Aorta (tissue), 5 donors: ENCODE results near the gene ZNF488. TPM values are rescaled to one million over a fixed set of nuclear protein-coding genes. Genes with fewer than 3 reads are reported as not detected.

ENCODE experiments used
- ATAC-seq: fragments of 200-7000 bp; cut with Tn5 transposase; one replicate; pipeline ENCODE4 v1.9.1; 2022; ENCODE audit warnings: moderate library complexity; ENCODE audit not compliant: low FRiP score
- DNase-seq, 2 donors: peaks; one replicate each; pipeline ENCODE4 v3.0.0-alpha.2; 2020
- H3K27ac ChIP-seq, 2 donors: one replicate each; pipeline ENCODE4 v1.5.1; 2013; ENCODE audit warnings: low read length in 2 of 2, mild to moderate bottlenecking in 2 of 2, moderate library complexity in 2 of 2, control low read depth in 1 of 2, inconsistent platforms in 1 of 2, low read depth in 1 of 2
- H3K27me3 ChIP-seq, 2 donors: one replicate each; pipeline ENCODE4 v1.6.1; 2013; ENCODE audit warnings: control low read depth in 1 of 2, low read length in 1 of 2, mild to moderate bottlenecking in 1 of 2, moderate library complexity in 1 of 2; ENCODE audit not compliant: insufficient read depth in 2 of 2, control insufficient read depth in 1 of 2
- H3K36me3 ChIP-seq, 2 donors: one replicate each; pipeline ENCODE4 v1.6.1; 2013; ENCODE audit warnings: control low read depth in 1 of 2, low read length in 1 of 2, mild to moderate bottlenecking in 1 of 2; ENCODE audit not compliant: insufficient read depth in 2 of 2, control insufficient read depth in 1 of 2
- H3K4me1 ChIP-seq, 2 donors: one replicate each; pipeline ENCODE4 v1.6.1; 2013; ENCODE audit warnings: low read length in 2 of 2, control low read depth in 1 of 2, mild to moderate bottlenecking in 1 of 2, moderate library complexity in 1 of 2; ENCODE audit not compliant: insufficient read depth in 2 of 2, control insufficient read depth in 1 of 2
- H3K4me3 ChIP-seq, 2 donors: one replicate each; pipeline ENCODE4 v1.5.1; 2013; ENCODE audit warnings: low read length in 2 of 2, control low read depth in 1 of 2, mild to moderate bottlenecking in 1 of 2
- H3K9me3 ChIP-seq: one replicate; pipeline ENCODE4 v1.6.1; 2013; ENCODE audit warnings: mild to moderate bottlenecking, low read length; ENCODE audit not compliant: control insufficient read depth
- WGBS, 2 donors: extraction: QIAGEN DNeasy Blood & Tissue Kit; methylation state at CpG; one replicate each; pipeline ENCODE4 v1.1.7; 2013; 5-methylcytosine and 5-hydroxymethylcytosine counted together
- intact Hi-C, 2 donors: fragments of 100-400 bp; cut with DNase I; formaldehyde crosslinking; loops; one replicate each; pipeline versions ENCODE4 v1.14.2 to v1.15.0; 2022
- polyA plus RNA-seq, 2 donors: library from polyadenylated mRNA; stranded (reverse); fragments of 200-250 nt; gene quantifications; one replicate each; pipeline ENCODE4 v1.2.3, GENCODE V29; 2013
- total RNA-seq, 2 donors: library from RNA; stranded (reverse); fragmentation: NEBNext Ultra II Directional; extraction: Animal tissue kit (Norgen Biotek cat#: 25700); gene quantifications; one replicate each; pipeline ENCODE4 v1.2.1, GENCODE V29; 2021
- donor health status: healthy with polysubstance abuse.
- donor health status: Bipolar disorder and iron deficiency.
- donor health status: DM: no; HTN: no; CAD: no.
- donor health status: DM: no; HTN: no; CAD: no.
- donor health status: DM: yes; HTN: yes; CAD: no.

The ZNF488 gene
- total and polyA plus RNA-seq, 4 donors: 0.12 to 3.8 (median 0.20) TPM; not detected in 1

DNA sequence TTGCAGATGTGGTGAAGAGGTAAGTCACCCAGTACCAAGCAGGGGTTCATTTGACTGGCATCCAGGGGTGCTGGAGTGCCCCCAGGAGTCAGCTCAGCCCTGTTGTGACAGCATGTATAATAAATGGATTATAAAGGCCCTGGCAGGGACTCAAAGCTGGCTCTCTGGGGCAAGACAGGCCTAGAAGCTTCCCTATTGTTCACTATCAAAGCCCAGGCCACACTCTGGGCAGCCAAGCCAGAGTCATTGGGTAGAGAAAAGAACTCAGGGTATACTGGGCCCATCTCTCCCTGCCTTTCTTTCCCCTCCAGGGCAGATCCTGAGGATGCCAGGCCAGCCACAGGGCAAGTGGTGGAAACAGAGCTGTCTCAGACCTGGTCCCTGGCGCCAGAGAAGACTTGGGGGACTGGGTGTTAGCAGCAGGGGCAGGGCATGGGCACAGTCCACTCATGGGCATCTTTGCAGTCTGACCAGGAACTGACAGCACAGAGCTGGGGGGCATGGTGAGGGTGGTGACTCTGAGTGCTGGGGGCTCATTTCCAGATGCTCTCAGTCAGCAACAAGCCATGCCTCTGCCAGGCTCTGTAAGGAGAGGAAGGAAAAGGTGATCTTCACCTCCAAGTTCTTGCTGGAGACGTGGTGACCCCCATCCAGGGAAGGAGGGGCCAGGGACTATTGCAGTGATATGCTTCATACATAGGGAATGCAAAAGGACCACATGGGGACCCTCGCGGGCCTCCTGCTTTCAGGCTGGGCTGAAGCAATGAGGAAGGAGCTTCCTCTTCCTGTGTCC is 24.3 kb downstream of the ZNF488 start:
- no peaks in the 10 kb centered on the region for H3K36me3 ChIP-seq
- ATAC-seq (no peak), DNase-seq (peak in 1 of 2 donors; percentile 26)
- 71 to 85% methylated on average over 4 of the region's 4 CpGs for WGBS, 2 donors
- no peaks in the 10 kb centered on the region for H3K9me3 ChIP-seq
- H3K27me3 ChIP-seq: no peaks in the 10 kb centered on the region
- H3K4me3 ChIP-seq: no peak overlapping the region
- no peaks in the 10 kb centered on the region for H3K4me1 ChIP-seq
- H3K27ac ChIP-seq: no peak overlapping the region
- intact Hi-C loops: no loop called here

DNA sequence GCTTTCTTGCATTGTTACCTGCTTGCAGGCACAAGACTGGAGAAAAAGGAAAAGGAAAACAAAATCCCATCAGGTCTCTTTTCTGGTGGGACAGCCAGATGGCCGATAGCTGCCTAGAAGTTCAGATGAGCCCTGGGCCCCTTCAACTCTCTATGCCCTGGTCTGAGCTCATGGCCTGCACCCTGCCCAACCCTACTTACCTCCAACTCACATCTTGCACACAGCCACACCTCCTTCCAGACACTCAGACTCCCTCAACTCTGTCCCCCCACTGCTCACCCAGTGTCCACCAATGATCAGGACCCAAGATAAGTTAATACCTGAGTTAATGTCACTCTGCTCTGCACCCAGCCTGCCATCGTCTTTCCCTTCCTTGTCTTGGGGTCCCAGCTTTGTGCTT is 25.0 kb downstream of the ZNF488 start:
- no peaks in the 10 kb centered on the region for H3K4me1 ChIP-seq
- no peaks in the 10 kb centered on the region for H3K36me3 ChIP-seq
- H3K9me3 ChIP-seq: no peaks in the 10 kb centered on the region
- no peaks in the 10 kb centered on the region for H3K27me3 ChIP-seq
- no peak for ATAC-seq
- peak in 1 of 2 donors; percentile 36 for DNase-seq
- no peak overlapping the region for H3K4me3 ChIP-seq
- intact Hi-C loops: no loop called here
- H3K27ac ChIP-seq: no peak overlapping the region
- 95 to 98% methylated on average over 2 of the region's 2 CpGs for WGBS, 2 donors

DNA sequence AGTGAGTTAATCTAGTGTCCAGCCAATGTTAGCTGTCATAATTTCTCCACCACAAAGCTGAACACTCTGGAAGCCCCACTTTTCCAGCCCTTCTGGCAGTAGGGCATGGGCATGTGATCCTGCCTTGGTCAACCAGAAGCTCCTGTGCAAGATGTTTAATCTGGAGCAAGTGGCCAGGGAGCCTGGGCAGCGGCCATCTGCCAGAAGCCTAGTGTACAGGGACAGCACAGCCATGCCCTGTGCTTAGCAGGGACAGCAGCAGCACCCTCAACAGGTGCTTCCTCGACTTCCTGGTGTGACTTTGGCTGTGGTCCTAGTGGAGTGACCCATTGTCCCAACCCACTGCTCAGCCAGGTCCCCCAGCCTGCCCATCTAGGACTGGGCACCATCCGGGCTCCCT is 25.6 kb downstream of the ZNF488 start:
- H3K36me3 ChIP-seq: no peaks in the 10 kb centered on the region
- no peaks in the 10 kb centered on the region for H3K9me3 ChIP-seq
- H3K4me1 ChIP-seq: no peaks in the 10 kb centered on the region
- no peaks in the 10 kb centered on the region for H3K27me3 ChIP-seq
- no peak overlapping the region for H3K4me3 ChIP-seq
- no peak for ATAC-seq
- intact Hi-C loops: no loop called here
- H3K27ac ChIP-seq: no peak overlapping the region
- peak in 1 of 2 donors; percentile 36 for DNase-seq
- WGBS, 2 donors: 91 to 94% methylated on average over 3 of the region's 3 CpGs

DNA sequence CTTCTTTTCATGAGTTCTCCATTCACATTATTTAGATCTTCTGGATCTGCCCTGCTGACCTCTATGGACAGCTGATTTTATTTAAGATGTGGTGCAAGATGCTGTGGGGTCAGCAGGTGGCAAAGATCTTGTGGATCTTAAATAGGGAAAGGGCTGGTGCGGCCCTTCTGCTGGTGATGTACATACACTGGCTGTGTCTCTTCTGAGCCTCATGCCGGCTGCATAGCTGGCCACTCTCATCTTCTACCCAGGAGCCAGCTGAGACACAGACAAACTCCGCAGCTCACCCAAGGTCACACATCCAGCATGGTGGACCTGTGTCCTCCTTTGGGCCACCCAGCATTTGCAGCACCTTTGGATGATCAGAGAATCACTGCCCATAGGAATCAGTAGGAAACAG is 26.2 kb downstream of the ZNF488 start:
- no peaks in the 10 kb centered on the region for H3K36me3 ChIP-seq
- no peaks in the 10 kb centered on the region for H3K4me1 ChIP-seq
- H3K27ac ChIP-seq: no peak overlapping the region
- DNase-seq (peak in 1 of 2 donors; percentile 24), ATAC-seq (no peak)
- intact Hi-C loops: no loop called here
- no peak overlapping the region for H3K4me3 ChIP-seq
- no peaks in the 10 kb centered on the region for H3K27me3 ChIP-seq
- WGBS, 2 donors: 95 to 96% methylated on average over 3 of the region's 3 CpGs
- no peaks in the 10 kb centered on the region for H3K9me3 ChIP-seq

DNA sequence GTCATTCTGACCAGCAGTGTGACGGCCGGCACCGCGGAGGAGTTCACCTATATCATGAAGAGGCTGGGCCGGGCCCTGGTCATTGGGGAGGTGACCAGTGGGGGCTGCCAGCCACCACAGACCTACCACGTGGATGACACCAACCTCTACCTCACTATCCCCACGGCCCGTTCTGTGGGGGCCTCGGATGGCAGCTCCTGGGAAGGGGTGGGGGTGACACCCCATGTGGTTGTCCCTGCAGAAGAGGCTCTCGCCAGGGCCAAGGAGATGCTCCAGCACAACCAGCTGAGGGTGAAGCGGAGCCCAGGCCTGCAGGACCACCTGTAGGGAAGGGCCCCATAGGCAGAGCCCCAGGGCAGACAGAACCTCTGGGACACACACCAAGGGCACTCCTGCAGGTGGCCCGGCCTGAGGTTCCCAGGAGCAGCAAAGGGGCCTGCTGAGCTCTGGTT is 26.9 kb downstream of the ZNF488 start:
- H3K27ac ChIP-seq: no peak overlapping the region
- no peak overlapping the region for H3K4me3 ChIP-seq
- H3K9me3 ChIP-seq: no peaks in the 10 kb centered on the region
- intact Hi-C loops: no loop called here
- H3K27me3 ChIP-seq: no peaks in the 10 kb centered on the region
- WGBS, 2 donors: 95 to 96% methylated on average over 12 of the region's 12 CpGs
- ATAC-seq: no peak
- no peaks in the 10 kb centered on the region for H3K4me1 ChIP-seq
- no peaks in the 10 kb centered on the region for H3K36me3 ChIP-seq
- DNase-seq: peak in 1 of 2 donors; percentile 75

DNA sequence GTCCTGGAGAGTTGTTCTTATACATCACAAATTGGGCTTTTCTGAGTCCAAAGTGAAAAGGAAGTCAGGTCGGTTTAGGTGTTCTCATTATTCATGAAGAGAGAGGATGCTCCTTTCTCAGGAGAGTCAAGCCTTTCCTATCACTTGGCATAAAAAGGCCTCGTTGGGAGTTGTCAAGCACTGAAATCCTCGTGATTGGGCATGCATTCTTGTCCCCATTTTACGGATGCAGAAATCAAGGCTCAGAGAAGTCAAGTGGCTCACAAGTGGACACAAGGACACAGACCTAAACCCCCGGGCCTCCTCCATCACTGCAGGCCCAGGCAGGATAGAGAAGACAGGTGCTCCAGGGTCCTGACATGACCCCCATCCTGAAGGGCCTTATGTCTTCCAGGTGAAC is 27.4 kb downstream of the ZNF488 start:
- Histone ChIP-seq H3K4me3 (no peak overlapping the region), H3K9me3 (no peaks in the 10 kb centered on the region), H3K36me3 (no peaks in the 10 kb centered on the region), H3K27ac (no peak overlapping the region), H3K4me1 (no peaks in the 10 kb centered on the region), H3K27me3 (no peaks in the 10 kb centered on the region)
- ATAC-seq (no peak), DNase-seq (no peak)
- 86 to 89% methylated on average over 5 of the region's 5 CpGs for WGBS, 2 donors
- intact Hi-C loops: no loop called here

DNA sequence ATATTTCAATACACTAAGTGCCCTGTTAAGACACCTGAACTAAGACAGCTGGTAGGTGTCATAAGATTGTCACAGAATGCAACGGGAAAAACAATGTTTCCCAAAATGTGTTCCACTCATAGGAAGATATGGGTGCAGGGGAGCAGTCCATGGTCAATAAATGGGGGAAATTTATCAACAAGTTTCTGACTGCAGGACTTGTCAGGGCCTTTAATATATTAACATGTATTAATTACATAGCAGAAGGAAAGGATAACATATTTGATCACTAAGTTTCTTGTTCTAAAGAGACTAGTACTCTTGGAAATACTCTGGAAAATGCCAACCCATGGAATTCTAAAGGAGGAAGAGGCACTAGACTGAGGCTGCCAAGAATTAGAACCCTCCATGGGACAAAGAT is 29.2 kb downstream of the ZNF488 start:
- ATAC-seq (no peak), DNase-seq (no peak)
- Histone ChIP-seq H3K4me3 (no peak overlapping the region), H3K27me3 (no peaks in the 10 kb centered on the region), H3K9me3 (no peaks in the 10 kb centered on the region), H3K36me3 (no peaks in the 10 kb centered on the region), H3K27ac (no peak overlapping the region), H3K4me1 (no peaks in the 10 kb centered on the region)
- 86 to 91% methylated on average over 1 of the region's 1 CpG for WGBS, 2 donors
- intact Hi-C loops: no loop called here

DNA sequence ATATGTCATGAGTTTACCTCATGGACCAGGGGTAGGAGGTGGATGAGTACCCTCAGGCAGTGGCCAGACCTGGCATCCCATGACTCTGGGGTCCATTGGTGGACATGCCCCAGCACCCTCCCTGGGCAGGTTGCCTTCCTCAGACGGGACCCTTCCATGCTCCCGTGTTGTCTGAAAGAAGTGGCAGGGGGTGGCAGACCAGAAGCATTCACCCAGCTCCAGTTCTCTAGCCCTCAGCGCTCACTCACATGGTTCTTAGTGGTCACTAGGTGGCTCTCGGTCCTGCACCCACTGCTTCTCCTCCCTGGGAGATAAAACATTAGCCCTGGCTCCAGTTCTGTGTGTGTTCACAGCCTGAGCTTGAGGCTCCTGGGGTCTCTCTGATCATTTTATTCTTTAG is 29.9 kb downstream of the ZNF488 start:
- DNase-seq (peak in 1 of 2 donors; percentile 51), ATAC-seq (no peak)
- no peaks in the 10 kb centered on the region for H3K4me1 ChIP-seq
- H3K4me3 ChIP-seq: no peak overlapping the region
- WGBS, 2 donors: 67 to 68% methylated on average over 4 of the region's 4 CpGs
- H3K9me3 ChIP-seq: no peaks in the 10 kb centered on the region
- intact Hi-C loops: no loop called here
- H3K27me3 ChIP-seq: no peaks in the 10 kb centered on the region
- H3K36me3 ChIP-seq: no peaks in the 10 kb centered on the region
- no peak overlapping the region for H3K27ac ChIP-seq

DNA sequence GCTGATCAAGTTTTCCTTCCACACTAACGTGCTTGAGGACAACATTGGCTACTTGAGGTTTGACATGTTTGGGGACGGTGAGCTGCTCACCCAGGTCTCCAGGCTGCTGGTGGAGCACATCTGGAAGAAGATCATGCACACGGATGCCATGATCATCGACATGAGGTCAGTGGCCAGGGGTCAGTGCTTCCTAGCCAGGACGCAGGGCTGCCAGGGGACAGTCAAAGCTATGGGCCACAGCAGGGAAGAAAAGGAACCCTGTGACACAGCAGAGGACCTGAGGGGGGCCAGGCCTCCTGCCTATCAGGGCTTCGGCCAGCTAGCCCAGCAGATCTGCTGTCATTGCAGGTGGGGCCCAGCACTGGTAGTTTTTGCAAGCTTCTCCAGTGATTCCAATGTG is 30.7 kb downstream of the ZNF488 start:
- no peak overlapping the region for H3K27ac ChIP-seq
- no peak overlapping the region for H3K4me3 ChIP-seq
- 89 to 94% methylated on average over 6 of the region's 6 CpGs for WGBS, 2 donors
- DNase-seq (peak in 1 of 2 donors; percentile 37), ATAC-seq (no peak)
- no peaks in the 10 kb centered on the region for H3K36me3 ChIP-seq
- no peaks in the 10 kb centered on the region for H3K4me1 ChIP-seq
- no peaks in the 10 kb centered on the region for H3K27me3 ChIP-seq
- H3K9me3 ChIP-seq: no peaks in the 10 kb centered on the region
- intact Hi-C loops: no loop called here
